NCI-H146 treated with DMSO at 0.1 percent for 48 hours (cell line): Measurements from ENCODE around the gene PLD5.
"Not testable (repeated sequence)": the region's sequence is repeated elsewhere in the genome, so short reads cannot be mapped to it uniquely, and the experiment has no call there.

ENCODE experiments used
- DNase-seq: peaks from one replicate; lab custom pipeline; 2025; ENCODE audit not compliant: unreplicated experiment; lab: John Stamatoyannopoulos, UW

The PLD5 gene

GRCh38 chr1:242288067-242288466 is 236.4 kb downstream of the PLD5 start:
- DNase-seq = not testable (repeated sequence)

- DNase-seq = not testable (repeated sequence)
Observed at GRCh38 chr1:242282758-242283485, 241.6 kb downstream of the PLD5 start.

- not testable (repeated sequence) for DNase-seq
Observed at GRCh38 chr1:242278406-242278805, 246.1 kb downstream of the PLD5 start.

- DNase-seq = peak; percentile 28
Observed at GRCh38 chr1:242276769-242277168, 247.7 kb downstream of the PLD5 start.

GRCh38 chr1:242267004-242267403 is 257.5 kb downstream of the PLD5 start:
- not testable (repeated sequence) for DNase-seq

GRCh38 chr1:242264419-242264818 is 260.1 kb downstream of the PLD5 start:
- not testable (repeated sequence) for DNase-seq

- DNase-seq = peak; percentile 13
Observed at GRCh38 chr1:242245255-242245654, 279.2 kb downstream of the PLD5 start.

- DNase-seq = no peak
Observed at GRCh38 chr1:242243472-242243871, 281.0 kb downstream of the PLD5 start.

GRCh38 chr1:242242983-242243382 is 281.5 kb downstream of the PLD5 start:
- DNase-seq = no peak

- DNase-seq = no peak
Observed at GRCh38 chr1:242241936-242242335, 282.6 kb downstream of the PLD5 start.

GRCh38 chr1:242240691-242241090 is 283.8 kb downstream of the PLD5 start:
- no peak for DNase-seq

GRCh38 chr1:242240077-242240476 is 284.4 kb downstream of the PLD5 start:
- DNase-seq = peak; percentile 91

GRCh38 chr1:242239398-242239797 is 285.1 kb downstream of the PLD5 start:
- peak; percentile 91 for DNase-seq

GRCh38 chr1:242237051-242237450 is 287.4 kb downstream of the PLD5 start:
- no peak for DNase-seq

GRCh38 chr1:242228991-242229390 is 295.5 kb downstream of the PLD5 start:
- DNase-seq = no peak

GRCh38 chr1:242225767-242226573 is 298.5 kb downstream of the PLD5 start:
- no peak for DNase-seq

GRCh38 chr1:242224878-242225766 is 299.4 kb downstream of the PLD5 start:
- DNase-seq = not testable (repeated sequence)

GRCh38 chr1:242224461-242224860 is 300.0 kb downstream of the PLD5 start:
- no peak for DNase-seq

GRCh38 chr1:242219905-242220304 is 304.6 kb downstream of the PLD5 start:
- no peak for DNase-seq

- no peak for DNase-seq
Observed at GRCh38 chr1:242219298-242219901, 305.1 kb downstream of the PLD5 start.

GRCh38 chr1:242216368-242216767 is 308.1 kb downstream of the PLD5 start:
- DNase-seq = no peak
